DOHH2 (cell line): ENCODE measurements around the gene IGSF9B.

Experiments used
- CTCF ChIP-seq: fragments of 200-600 bp; sonication (generic); IDR thresholded peaks from one replicate; pipeline ENCODE4 v1.5.1; 2014; ENCODE audit warnings: antibody characterized with exemption, mild to moderate bottlenecking, low read depth, low read length; ENCODE audit not compliant: poor library complexity, severe bottlenecking
- EZH2phosphoT487 ChIP-seq: fragments of 200-600 bp; sonication (generic); IDR thresholded peaks from 2 replicates; pipeline ENCODE4 v1.6.1; 2017; ENCODE audit warnings: borderline replicate concordance, mild to moderate bottlenecking, antibody characterized with exemption, low read length, moderate library complexity, mixed read lengths

DNA sequence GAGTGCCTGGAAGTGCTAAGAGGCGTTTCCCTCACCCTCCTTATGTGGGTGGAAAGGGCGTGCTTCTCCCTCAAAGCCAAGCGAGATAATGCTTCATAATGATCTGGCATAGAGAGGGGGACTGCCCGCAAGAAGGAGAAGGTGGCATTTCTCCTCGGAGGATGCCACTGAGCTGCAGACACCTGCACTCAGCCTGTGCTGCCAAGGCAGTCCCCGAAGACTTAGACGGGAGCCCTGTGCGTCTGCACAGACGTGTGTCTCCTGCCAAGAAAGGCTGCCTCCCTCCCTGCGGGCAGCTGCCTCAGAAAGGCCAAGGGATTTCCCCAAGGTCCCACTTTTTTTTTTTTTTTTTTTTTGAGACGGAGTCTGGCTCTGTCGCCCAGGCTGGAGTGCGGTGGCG, 63.4 kb downstream of the IGSF9B start:
- TF ChIP-seq CTCF (no peak), EZH2phosphoT487 (no peak)
